Thyroid gland (tissue), 4 donors: ENCODE data around the gene WSCD2. TPM values are rescaled to one million over a fixed set of nuclear protein-coding genes. Genes with fewer than 3 reads are reported as not detected.

Source experiments
- DNase-seq, 2 donors: peaks; one replicate each; pipeline ENCODE4 v3.0.0-alpha.2; 2019
- H3K27ac ChIP-seq, 3 donors: fragments of 200-600 bp; sonication (generic); 1 replicate in 2 of 3; 2 replicates in 1 of 3; pipeline ENCODE4 v1.5.1; 2016 to 2019; ENCODE audit warnings: mild to moderate bottlenecking in 1 of 3, moderate library complexity in 1 of 3
- H3K27me3 ChIP-seq: fragments of 200-600 bp; sonication (generic); one replicate; pipeline ENCODE4 v1.5.1; 2019
- H3K36me3 ChIP-seq, 2 donors: fragments of 200-600 bp; sonication (generic); one replicate each; pipeline ENCODE4 v1.5.1; 2016 to 2019
- H3K4me1 ChIP-seq, 2 donors: fragments of 200-600 bp; sonication (generic); one replicate each; pipeline ENCODE4 v1.5.1; 2017 to 2019
- H3K4me3 ChIP-seq, 3 donors: fragments of 200-600 bp; sonication (generic); replicated peaks in 1 of 3; 1 replicate in 2 of 3; 2 replicates in 1 of 3; pipeline ENCODE4 v1.5.1; 2016; ENCODE audit warnings: mild to moderate bottlenecking in 1 of 3
- H3K9me3 ChIP-seq: fragments of 200-600 bp; sonication (generic); one replicate; pipeline ENCODE4 v1.5.1; 2017
- POLR2A ChIP-seq, 2 donors: fragments of 450-650 bp; IDR thresholded peaks; one replicate each; pipeline ENCODE4 v1.6.1; 2017; ENCODE audit warnings: antibody characterized with exemption in 2 of 2, mild to moderate bottlenecking in 2 of 2, moderate library complexity in 1 of 2
- WGBS, 2 donors: methylation state at CpG; one replicate each; pipeline ENCODE4 v1.1.5; 2017; 5-methylcytosine and 5-hydroxymethylcytosine counted together
- intact Hi-C: fragments of 100-400 bp; cut with DNase I; formaldehyde crosslinking; loops from one replicate; pipeline ENCODE4 v1.15.1; 2023
- total RNA-seq, 4 donors: library from RNA; depleted of rRNA; stranded (reverse); fragments of >200 nt; gene quantifications; one replicate each; pipeline ENCODE4 v1.2.3, GENCODE V29; 2016
- TF ChIP-seq, protein P1 (sequence below), 6 experiments: fragments of 200-600 bp in 3 of 6; fragments of 450-650 bp in 3 of 6; sonication (generic) in 3 of 6; IDR thresholded peaks; one replicate each; pipeline ENCODE4 v1.5.1; 2016 to 2019; ENCODE audit warnings: antibody characterized with exemption in 6 of 6, mild to moderate bottlenecking in 2 of 6, inconsistent platforms in 1 of 6, moderate library complexity in 1 of 6

WSCD2 gene
- total RNA-seq, 4 donors from 2014 or later, result 35.5 to 117 (median 81.4) TPM

DNA sequence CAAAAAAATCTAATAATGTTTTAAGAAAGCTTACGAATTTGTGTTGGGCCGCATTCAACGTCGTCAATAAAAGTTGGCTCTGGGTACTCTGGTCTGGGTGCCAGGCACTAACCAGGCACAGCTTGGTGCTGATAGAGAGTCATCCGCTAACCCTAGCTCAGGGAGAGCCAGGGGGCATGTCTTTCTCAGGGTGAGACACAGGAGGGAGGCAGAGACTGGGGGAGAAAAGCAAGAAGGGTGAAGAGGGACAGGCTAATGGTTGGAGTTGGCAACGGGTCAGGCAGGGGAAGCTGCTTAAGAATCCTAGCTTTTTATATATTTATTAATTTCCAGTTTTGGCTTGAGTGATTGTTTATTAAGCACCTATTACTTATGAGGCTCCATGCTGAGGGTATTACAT lies 105.1 kb downstream of the WSCD2 start:
- intact Hi-C loops, result no loop called here
- TF ChIP-seq POLR2A (IDR thresholded peaks at IDR 0.05), result no peak
- TF ChIP-seq, protein P1, sequence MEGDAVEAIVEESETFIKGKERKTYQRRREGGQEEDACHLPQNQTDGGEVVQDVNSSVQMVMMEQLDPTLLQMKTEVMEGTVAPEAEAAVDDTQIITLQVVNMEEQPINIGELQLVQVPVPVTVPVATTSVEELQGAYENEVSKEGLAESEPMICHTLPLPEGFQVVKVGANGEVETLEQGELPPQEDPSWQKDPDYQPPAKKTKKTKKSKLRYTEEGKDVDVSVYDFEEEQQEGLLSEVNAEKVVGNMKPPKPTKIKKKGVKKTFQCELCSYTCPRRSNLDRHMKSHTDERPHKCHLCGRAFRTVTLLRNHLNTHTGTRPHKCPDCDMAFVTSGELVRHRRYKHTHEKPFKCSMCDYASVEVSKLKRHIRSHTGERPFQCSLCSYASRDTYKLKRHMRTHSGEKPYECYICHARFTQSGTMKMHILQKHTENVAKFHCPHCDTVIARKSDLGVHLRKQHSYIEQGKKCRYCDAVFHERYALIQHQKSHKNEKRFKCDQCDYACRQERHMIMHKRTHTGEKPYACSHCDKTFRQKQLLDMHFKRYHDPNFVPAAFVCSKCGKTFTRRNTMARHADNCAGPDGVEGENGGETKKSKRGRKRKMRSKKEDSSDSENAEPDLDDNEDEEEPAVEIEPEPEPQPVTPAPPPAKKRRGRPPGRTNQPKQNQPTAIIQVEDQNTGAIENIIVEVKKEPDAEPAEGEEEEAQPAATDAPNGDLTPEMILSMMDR (IDR thresholded peaks at IDR 0.05), result peak in 1 of 6 experiments; percentile 14
- Histone ChIP-seq H3K9me3 (no peaks in the 10 kb centered on the region), H3K4me3 (no peak overlapping the region), H3K27ac (no peak overlapping the region), H3K36me3 (peaks cover 9 to 14% of the 10 kb centered on the region in 2 donors), H3K4me1 (no peaks in the 10 kb centered on the region), H3K27me3 (no peaks in the 10 kb centered on the region)
- no peak for DNase-seq
- WGBS, 2 donors, result 83 to 86% methylated on average over 6 of the region's 6 CpGs

DNA sequence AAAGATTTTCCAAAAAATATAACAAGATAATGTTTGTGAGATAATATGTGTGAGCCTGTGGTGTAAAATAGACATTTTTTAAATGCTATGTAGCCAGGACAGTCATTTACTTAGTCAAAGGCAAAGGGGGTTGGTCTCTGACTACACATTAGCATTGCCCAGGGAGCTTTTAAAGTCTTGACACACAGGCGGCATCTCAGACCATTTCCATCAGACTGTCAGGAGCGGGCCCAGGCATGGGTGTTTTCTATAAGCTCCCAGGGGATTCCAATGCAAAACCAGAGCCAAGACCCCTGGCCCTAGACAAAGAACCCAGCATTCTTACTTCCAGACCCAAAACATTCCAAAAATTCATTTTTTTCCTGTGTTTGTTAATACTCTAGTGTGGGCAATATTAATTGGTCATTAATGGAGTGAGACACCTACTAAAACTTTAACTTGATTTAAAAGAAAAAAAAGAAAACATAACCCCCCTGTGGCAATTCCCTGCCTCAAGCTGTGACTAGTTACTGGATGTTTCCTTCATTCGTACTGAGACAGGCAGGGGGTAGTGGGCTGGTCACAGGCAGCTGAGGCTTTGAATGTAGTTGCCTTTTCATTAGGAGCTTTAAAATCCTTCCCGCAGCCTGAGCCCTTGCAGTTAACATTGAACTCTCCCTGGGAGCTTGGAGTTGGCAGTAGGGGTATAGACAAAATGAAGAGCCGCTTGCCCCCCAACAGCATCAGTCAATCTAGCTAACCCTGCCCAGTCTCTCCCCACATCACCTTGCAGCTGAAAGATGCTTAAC lies 106.3 kb downstream of the WSCD2 start:
- intact Hi-C loops, result no loop called here
- no peaks in the 10 kb centered on the region for H3K9me3 ChIP-seq
- no peak overlapping the region for H3K27ac ChIP-seq
- no peak overlapping the region for H3K4me3 ChIP-seq
- TF ChIP-seq, protein P1 (IDR thresholded peaks at IDR 0.05), result no peak
- no peak for TF ChIP-seq POLR2A (IDR thresholded peaks at IDR 0.05)
- no peaks in the 10 kb centered on the region for H3K27me3 ChIP-seq
- peaks cover 9 to 14% of the 10 kb centered on the region in 2 donors for H3K36me3 ChIP-seq
- no peak for DNase-seq
- 79 to 88% methylated on average over 5 of the region's 5 CpGs for WGBS, 2 donors
- no peaks in the 10 kb centered on the region for H3K4me1 ChIP-seq

DNA sequence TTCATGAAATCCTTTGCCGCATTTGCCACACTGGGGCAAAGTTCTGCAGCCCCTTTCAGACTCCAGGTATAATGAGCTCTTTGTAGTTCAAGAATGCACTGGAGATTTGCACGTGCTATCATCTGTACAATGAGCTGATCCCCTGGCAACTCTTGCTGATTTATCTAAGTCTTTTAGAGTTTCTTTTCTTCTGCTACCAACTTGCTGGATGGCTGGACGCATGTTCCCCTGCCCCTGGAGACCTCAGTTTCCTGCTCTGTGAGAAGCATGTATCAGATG lies 106.8 kb downstream of the WSCD2 start:
- WGBS, 2 donors, result 47 to 75% methylated on average over 3 of the region's 3 CpGs
- TF ChIP-seq, protein P1 (IDR thresholded peaks at IDR 0.05), result no peak
- TF ChIP-seq POLR2A (IDR thresholded peaks at IDR 0.05), result no peak
- Histone ChIP-seq H3K4me1 (no peaks in the 10 kb centered on the region), H3K27me3 (no peaks in the 10 kb centered on the region), H3K9me3 (no peaks in the 10 kb centered on the region), H3K4me3 (no peak overlapping the region), H3K36me3 (peaks cover 9 to 14% of the 10 kb centered on the region in 2 donors), H3K27ac (no peak overlapping the region)
- intact Hi-C loops, result no loop called here
- no peak for DNase-seq

DNA sequence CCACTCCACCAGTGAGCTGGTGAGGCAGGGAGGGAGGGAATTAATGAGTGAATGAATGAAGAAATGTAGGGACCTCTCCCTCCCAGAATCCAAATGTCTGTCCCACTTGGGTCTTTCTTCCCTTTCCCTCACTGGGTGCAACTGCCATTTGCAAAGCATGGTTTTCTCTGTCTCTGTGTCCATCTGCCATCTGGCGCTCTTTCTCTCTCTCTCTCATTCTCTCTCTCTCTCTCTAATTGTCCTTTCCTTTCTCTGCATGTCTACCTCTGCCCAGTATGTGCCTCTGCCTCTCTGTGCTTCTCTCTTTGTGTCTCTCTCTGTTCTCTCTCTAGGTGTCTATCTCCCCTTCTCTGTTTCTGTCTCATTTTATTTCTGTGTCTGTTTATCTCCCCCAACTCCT lies 107.3 kb downstream of the WSCD2 start:
- TF ChIP-seq, protein P1 (IDR thresholded peaks at IDR 0.05), result no peak
- TF ChIP-seq POLR2A (IDR thresholded peaks at IDR 0.05), result no peak
- peaks cover 9 to 14% of the 10 kb centered on the region in 2 donors for H3K36me3 ChIP-seq
- H3K9me3 ChIP-seq, result no peaks in the 10 kb centered on the region
- WGBS, 2 donors, result 97 to 98% methylated on average over 1 of the region's 1 CpG
- no peak for DNase-seq
- no peaks in the 10 kb centered on the region for H3K27me3 ChIP-seq
- H3K4me3 ChIP-seq, result no peak overlapping the region
- H3K4me1 ChIP-seq, result no peaks in the 10 kb centered on the region
- H3K27ac ChIP-seq, result no peak overlapping the region
- intact Hi-C loops, result no loop called here

DNA sequence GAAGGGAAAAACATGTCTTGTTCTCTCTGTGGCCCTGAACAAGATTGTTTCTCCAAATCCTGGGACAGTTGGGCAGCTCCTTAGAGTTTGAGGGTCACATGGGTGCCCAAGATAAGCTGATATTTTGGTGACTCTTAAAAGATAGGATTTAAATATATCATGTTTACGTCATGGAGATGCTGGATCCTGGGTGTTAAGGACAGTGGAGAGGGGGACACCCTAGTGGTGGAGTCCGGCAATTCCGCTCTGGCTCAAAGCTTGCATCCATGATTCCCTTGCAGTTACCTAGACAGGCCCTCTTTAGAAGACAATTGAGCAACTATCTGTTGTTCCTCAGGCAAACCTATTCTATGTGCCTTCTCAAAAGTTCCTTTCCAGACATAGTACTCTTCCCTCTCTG lies 108.2 kb downstream of the WSCD2 start:
- Histone ChIP-seq H3K9me3 (no peaks in the 10 kb centered on the region), H3K27me3 (no peaks in the 10 kb centered on the region), H3K27ac (no peak overlapping the region), H3K36me3 (peaks cover 9 to 14% of the 10 kb centered on the region in 2 donors), H3K4me1 (no peaks in the 10 kb centered on the region), H3K4me3 (no peak overlapping the region)
- no peak for TF ChIP-seq POLR2A (IDR thresholded peaks at IDR 0.05)
- TF ChIP-seq, protein P1 (IDR thresholded peaks at IDR 0.05), result peak in 3 of 6 experiments; percentile 18 to 24 (median 23)
- intact Hi-C loops, result no loop called here
- no peak for DNase-seq
- WGBS, 2 donors, result 80 to 92% methylated on average over 3 of the region's 3 CpGs
